Measurements from ENCODE around the gene STPG1.
"Not testable (repeated sequence)": the region's sequence is repeated elsewhere in the genome, so short reads cannot be mapped to it uniquely, and the experiment has no call there.

The STPG1 gene

DNA sequence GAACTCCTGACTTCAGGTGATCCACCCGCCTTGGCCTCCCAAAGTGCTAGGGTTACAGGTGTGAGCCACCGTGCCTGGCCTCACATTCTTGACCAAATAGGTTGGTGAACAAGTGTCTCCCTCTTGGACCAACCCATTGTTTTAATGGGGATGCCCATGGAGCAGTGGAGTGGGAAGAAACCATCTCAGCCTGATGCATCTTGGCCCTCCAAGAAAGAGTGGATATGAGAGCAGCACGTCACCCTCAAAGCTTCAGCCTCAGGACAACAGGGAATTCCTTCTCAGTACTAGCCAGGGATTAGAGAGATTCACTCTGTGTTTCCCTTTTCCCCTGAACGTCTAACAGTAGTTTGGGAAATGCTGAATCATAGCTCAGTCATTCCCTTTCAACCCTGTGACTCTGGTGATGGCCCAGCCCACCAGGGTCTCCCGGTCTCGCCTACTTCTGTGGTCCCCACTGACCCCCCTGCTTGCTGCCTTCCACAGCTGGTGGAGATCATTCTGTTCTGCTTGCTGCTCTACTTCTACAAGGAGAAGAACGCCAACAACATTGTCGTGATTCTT is 39.4 kb upstream of the STPG1 start:
- TF ChIP-seq, protein P1, sequence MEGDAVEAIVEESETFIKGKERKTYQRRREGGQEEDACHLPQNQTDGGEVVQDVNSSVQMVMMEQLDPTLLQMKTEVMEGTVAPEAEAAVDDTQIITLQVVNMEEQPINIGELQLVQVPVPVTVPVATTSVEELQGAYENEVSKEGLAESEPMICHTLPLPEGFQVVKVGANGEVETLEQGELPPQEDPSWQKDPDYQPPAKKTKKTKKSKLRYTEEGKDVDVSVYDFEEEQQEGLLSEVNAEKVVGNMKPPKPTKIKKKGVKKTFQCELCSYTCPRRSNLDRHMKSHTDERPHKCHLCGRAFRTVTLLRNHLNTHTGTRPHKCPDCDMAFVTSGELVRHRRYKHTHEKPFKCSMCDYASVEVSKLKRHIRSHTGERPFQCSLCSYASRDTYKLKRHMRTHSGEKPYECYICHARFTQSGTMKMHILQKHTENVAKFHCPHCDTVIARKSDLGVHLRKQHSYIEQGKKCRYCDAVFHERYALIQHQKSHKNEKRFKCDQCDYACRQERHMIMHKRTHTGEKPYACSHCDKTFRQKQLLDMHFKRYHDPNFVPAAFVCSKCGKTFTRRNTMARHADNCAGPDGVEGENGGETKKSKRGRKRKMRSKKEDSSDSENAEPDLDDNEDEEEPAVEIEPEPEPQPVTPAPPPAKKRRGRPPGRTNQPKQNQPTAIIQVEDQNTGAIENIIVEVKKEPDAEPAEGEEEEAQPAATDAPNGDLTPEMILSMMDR (IDR thresholded peaks at IDR 0.05; ENCODE audit: low read depth, low read length, missing control alignments): no peak
- in situ Hi-C loops (cut with HindIII; ENCODE audit: low sequenced_read_pairs): no loop called here
- no peak for DNase-seq (ENCODE audit: low read depth)
- H3K4me3 ChIP-seq (ENCODE audit: low read depth, low read length): no peak overlapping the region

DNA sequence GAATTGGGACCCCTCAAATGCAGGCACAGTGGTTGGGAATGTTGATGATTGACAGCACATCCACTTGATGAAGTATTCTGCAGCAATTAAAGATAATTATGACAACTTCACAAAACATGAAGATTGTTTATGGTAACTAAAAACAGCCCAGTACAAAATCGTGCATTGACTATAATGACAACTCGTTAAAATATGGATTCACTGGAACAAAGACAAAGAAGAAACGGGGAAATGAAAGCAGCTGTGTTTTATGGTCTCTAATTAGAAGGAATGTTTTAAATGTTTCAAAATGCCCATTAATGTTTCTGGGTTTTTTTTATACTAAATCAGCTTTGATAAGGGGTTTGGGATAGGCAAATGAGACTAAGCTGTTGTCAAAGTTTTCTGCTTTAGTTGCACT is 38.2 kb upstream of the STPG1 start:
- no peak for DNase-seq (ENCODE audit: low read depth)
- H3K4me3 ChIP-seq (ENCODE audit: low read depth, low read length): no peak overlapping the region
- TF ChIP-seq, protein P1 (IDR thresholded peaks at IDR 0.05; ENCODE audit: low read depth, low read length, missing control alignments): no peak
- in situ Hi-C loops (cut with HindIII; ENCODE audit: low sequenced_read_pairs): no loop called here

DNA sequence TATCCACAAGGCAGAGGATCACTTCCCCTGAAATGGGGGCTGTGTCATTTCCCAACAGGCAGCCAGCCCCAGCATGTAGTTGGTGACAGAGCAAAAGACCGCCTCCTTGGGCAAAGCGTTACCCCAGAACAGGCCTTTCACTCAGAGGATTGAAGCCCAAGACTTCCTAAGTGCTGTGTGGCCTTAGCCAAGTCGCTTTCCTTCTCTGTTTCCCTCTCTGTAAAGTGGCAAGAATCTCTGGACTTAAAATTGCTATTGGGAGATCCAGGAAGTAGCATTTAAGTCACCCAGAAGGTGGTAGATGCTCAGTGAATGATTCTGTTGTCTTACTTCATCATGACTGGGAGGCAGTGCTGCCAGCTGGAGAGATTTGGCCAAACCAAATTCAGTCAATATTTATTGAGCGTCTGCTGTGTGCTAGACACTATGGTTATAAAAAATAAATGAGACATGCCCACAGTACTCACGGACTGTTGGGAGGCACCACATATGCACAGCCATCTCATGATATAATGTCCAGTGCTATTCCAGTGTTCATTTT is 37.3 kb upstream of the STPG1 start:
- no peak for DNase-seq (ENCODE audit: low read depth)
- no peak overlapping the region for H3K4me3 ChIP-seq (ENCODE audit: low read depth, low read length)
- TF ChIP-seq, protein P1 (IDR thresholded peaks at IDR 0.05; ENCODE audit: low read depth, low read length, missing control alignments): no peak
- in situ Hi-C loops (cut with HindIII; ENCODE audit: low sequenced_read_pairs): no loop called here

DNA sequence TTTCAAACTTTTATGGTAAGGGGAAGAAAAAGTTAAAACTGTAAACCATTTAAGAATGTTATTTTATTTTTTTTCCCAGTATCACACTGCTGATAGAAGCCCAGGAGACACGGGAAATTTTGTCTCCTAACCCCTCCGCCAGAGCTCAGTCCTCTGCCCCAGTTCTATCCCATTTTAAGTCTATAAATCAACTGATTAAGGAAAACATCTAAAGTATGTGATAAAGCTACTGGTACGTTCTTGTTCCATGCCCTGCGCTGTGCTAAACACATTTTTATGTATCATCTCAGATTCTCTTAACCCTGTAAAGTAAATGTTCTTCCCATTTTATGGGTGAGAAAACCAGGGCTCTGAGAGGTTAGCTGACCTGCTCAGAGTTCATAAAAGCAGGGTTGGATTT is 36.7 kb upstream of the STPG1 start:
- DNase-seq (ENCODE audit: low read depth): no peak
- TF ChIP-seq, protein P1 (IDR thresholded peaks at IDR 0.05; ENCODE audit: low read depth, low read length, missing control alignments): no peak
- no peak overlapping the region for H3K4me3 ChIP-seq (ENCODE audit: low read depth, low read length)
- in situ Hi-C loops (cut with HindIII; ENCODE audit: low sequenced_read_pairs): no loop called here

DNA sequence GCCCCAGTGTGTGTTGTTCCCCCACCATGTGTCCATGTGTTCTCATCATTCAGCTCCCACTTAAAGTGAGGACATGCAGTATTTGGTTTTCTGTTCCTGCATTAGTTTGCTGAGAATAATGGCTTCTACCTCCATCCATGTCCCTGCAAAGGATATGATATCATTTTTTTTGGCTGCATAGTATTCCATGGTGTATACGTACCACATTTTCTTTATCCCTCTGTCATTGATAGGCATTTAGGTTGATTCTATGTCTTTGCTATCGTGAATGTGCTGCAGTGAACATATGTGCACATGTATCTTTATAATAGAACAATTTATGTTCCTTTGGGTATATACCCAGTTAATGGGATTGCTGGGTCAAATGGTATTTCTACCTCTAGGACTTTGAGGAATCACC is 32.9 kb upstream of the STPG1 start:
- H3K4me3 ChIP-seq (ENCODE audit: low read depth, low read length); in situ Hi-C loops (cut with HindIII; ENCODE audit: low sequenced_read_pairs); DNase-seq (ENCODE audit: low read depth): not testable (repeated sequence)

DNA sequence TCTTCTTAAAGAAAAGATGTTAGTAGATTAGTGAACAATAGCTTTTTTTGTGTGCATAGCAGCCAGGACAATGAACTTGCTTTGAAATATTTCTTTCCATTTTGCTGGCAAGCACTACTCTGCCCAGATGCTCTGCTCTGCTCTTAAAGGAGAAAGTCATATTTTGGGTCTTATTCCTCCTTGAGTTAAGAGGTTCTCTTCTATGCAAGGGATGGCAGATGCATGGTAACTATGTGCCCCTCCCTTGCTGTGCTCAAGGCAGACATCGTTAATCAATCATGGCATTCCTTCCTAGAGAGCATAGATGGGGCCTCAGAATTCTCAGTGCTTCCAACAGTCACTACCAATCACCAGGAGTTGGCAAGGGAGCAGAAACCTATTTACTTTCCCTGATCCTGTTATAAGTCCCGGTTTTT is 29.7 kb upstream of the STPG1 start:
- no peak overlapping the region for H3K4me3 ChIP-seq (ENCODE audit: low read depth, low read length)
- no peak for DNase-seq (ENCODE audit: low read depth)
- TF ChIP-seq, protein P1 (IDR thresholded peaks at IDR 0.05; ENCODE audit: low read depth, low read length, missing control alignments): no peak
- in situ Hi-C loops (cut with HindIII; ENCODE audit: low sequenced_read_pairs): no loop called here

DNA sequence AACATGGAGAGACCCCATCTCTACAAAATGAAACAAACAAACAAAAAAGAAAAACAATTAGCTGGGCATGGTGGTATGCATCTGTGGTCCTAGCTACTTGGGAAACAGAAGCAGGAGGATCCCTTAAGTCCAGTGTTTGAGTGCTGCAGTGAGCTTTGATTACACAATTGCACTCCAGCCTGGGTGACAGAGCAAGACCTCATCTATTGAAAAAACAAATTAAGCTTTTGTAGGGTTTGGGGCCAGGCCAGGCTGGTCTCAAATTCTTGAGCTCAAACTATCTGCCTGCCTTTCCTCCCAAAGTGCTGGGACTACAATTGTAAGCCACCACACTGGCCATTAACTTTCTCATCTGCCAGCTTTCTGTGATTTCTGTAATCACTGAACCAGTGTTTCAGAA is 29.2 kb upstream of the STPG1 start:
- in situ Hi-C loops (cut with HindIII; ENCODE audit: low sequenced_read_pairs): no loop called here
- no peak for DNase-seq (ENCODE audit: low read depth)
- TF ChIP-seq, protein P1 (IDR thresholded peaks at IDR 0.05; ENCODE audit: low read depth, low read length, missing control alignments): no peak
- H3K4me3 ChIP-seq (ENCODE audit: low read depth, low read length): no peak overlapping the region
